ENCODE data around the gene B3GNT8.
"Not testable (repeated sequence)": the region's sequence is repeated elsewhere in the genome, so short reads cannot be mapped to it uniquely, and the experiment has no call there.

B3GNT8 gene

DNA sequence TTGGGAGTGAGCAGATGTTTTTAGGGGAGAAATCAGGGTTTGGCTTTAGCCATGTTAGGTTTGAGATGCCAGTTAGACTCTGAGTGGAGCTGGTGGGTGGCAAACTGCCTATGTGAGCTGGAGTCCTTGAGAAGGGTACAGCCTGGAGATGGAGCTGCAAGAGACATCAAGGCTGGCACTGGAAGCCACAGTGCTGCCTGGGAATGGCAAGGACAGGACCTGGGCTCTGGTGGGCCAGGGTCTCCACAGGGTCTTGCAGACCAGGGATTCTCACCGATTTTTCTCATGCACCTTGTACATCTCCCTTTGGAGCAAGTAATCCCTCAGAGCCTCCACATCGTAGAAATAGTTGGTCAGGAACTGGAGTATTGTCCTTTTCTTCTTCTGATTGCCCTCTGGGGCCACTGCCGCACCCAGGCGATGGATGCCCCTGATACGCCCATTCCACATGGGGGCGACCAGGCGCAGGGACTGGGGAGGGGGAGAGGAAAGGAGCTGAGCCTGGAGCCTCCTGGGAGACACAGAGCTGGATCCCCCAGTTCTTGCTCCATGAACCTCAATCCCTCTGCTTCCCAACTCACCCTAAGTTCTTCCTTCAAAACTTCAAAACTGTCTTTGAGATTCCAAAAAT lies 10.9 kb upstream of the B3GNT8 start:
- no peak for DNase-seq (ENCODE audit: low read depth in 2 of 2)

DNA sequence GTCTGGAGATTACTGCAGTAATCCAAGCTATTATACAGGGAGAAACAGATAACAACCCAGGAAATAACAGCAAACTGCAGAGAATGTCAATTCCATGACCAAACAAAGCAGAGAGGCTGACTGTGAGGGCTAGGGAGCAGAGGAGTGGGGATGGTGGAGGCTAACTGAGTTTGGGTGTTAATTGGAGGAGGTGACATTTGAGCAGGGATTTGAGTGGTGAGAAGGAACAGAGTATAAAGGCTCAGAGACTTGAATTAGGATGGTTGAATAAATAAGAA lies 9.4 kb upstream of the B3GNT8 start:
- DNase-seq (ENCODE audit: low read depth in 2 of 2) = no peak

- no peak for DNase-seq (ENCODE audit: low read depth in 2 of 2)
These were observed 8.9 kb upstream of the B3GNT8 start for GRCh38 chr19:41435936-41436673.

- DNase-seq (ENCODE audit: low read depth in 2 of 2) = not testable (repeated sequence)
These were observed 8.2 kb upstream of the B3GNT8 start for GRCh38 chr19:41435376-41435775.

DNA sequence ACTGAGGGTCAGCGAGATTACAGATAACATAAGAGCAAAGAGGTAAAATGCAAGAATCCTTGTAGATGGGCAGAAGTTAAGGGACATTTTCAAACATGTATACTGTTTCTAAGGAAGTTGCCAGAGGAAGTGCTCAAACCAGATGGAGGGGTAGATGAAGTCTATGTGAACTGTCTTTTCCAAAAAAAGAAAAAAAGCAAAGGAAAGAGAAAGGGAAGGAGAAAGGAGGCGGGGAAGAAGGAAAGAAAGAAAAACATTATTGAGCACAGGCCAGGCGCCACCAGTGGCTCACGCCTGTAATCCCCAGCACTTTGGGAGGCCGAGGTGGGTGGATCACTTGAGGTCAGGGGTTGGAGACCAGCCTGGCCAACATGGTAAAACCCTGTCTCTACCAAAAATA lies 7.3 kb upstream of the B3GNT8 start:
- DNase-seq (ENCODE audit: low read depth in 2 of 2) = no peak

DNA sequence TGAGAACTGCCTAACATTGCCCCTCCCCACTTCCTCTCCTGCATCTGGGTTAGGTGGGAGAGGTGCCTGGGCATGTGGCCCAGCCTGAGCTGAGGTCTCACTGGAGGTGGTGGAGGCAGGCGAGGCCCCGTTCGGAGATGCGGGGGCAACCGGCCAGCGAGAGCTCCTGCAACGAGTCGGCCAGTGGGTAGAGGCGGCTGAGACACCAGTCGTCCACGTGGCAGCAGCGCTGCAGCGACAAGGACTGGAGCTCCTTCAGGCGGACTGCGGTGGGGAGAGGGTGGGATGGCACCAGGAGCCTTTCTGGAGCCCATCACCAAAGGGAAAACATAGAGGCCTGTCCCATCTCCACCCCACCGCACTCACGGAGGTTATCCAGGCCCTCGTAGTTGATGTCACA lies 6.0 kb upstream of the B3GNT8 start:
- no peak for DNase-seq (ENCODE audit: low read depth in 2 of 2)

DNA sequence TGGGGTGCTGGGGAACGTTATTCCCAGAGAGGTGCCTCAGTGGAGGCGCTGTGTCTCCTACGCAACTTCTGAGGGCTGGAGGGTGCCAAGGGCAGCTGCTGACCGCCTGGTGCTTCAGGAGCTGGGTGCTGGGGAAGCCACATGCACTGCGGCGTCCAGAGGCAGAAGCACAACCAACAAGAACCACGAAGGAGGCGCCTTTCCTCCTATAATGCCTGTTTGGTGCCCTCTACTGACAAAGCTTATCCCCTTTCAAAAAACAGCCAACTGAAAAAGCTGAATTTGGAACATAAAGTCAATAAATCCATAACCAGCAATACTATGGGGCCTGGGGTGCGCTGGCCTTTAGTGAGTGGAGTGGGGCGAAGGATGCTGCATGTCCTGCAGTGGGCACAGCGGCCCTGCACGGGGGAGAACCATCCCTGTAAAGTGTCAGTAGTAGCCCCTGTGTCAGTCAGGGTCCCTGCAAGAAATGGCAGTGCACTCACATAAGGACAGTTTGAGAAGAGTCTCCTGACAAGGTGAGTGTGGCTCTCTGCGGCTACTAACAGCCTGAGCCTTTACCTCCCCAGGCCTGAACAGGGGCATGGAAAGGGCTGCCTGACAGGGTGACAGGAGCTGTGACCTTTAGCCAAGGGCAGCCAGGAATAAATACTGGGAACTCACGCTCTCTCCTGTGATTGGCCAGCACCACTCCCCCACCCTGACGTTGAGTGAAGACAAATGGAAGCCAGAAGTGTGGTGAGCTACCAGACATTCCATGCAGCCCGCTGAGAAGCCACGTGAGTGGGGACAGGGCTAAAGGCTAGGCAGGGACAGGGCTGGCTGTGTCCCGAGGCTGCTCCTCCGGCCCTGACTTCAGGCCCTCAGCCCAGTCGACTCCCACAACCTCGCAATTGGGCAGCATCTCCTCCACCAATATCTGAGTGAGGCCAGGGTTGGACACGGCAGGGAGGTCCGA lies 4.5 kb upstream of the B3GNT8 start:
- no peak for DNase-seq (ENCODE audit: low read depth in 2 of 2)

- DNase-seq (ENCODE audit: low read depth in 2 of 2) = no peak
These were observed 3.7 kb upstream of the B3GNT8 start for GRCh38 chr19:41430922-41431321.

GRCh38 chr19:41428481-41428859 lies 1.3 kb upstream of the B3GNT8 start:
- no peak for DNase-seq (ENCODE audit: low read depth in 2 of 2)

DNA sequence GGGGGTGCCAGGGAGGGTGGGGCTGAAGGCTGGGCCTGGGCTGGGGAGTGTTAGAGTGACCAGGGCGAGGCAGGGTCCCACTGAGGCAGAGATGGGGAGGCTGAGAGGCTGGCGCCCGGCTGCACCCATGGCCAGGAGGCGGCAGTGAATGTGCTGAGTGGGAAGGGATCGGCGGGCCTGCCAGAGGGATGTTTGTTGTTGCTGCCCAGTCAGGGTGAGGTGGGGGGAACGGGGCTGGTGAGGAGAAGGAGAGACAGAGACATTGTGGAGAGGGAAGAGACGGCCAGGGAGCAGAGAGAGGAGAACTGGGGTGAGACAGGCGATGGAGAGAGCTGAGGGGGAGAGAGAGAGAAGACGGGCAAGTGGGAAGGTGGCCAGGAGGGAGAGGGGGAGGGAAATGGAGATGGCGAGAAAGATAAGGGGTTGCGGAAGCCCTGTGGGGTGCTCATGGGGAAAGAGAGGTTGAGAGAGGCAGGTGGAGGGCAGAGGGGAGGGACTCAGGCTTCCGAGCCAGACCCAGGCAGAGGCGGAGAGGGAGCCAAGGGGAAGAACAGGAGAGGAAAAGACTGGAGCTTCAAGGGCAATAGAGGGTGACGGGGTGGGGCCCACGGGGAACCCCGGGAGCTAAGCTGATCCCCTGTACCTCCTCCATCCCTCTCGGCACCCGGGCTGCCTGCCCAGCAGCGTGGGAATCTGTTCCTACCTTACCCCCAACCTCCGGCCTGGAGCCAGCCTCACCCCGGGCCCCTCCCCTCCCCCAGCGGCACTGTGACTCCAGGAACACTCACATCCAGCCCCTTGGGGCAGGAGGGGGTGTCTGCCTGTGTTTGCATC lies 690 bp upstream of the B3GNT8 start:
- no peak for DNase-seq (ENCODE audit: low read depth in 2 of 2)

DNA sequence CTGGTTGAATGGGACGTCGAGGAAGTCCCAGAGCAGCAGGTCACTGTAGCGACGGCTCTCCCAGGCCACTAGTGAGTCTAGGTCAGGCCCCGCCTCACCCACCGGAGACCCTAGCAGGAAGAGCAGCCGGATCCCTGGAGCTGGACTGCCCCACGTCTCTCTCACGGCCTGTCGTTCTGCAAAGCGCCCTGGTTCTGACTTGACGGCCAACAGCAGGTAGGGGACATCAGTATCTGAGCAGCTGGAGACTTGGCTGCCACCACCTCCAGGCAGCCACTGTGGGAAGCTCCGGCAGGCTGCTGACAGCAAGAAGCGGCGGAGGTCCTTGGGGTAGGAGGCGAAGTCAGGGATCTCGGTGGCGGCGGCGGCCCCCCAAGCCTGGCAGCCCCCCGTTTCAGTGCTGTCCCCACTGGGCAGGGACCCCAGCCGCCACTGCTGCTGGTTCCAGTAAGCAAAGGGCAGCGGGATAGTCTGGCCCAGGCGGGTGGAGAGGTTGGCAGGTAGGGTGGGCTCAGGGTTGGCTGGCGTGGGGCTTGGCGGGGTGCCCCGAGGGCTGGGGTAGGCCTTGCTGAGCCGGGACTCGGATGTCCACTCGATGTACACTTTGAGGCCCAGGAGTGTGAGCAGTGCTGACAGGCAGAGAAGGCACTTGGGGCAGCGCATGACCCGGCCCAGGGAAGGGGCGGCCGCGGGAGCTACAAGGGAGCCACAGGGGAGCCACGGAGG lies 895 bp downstream of the B3GNT8 start:
- DNase-seq (ENCODE audit: low read depth in 2 of 2) = no peak

GRCh38 chr19:41425174-41426115 lies 1.7 kb downstream of the B3GNT8 start:
- DNase-seq (ENCODE audit: low read depth in 2 of 2) = no peak

DNA sequence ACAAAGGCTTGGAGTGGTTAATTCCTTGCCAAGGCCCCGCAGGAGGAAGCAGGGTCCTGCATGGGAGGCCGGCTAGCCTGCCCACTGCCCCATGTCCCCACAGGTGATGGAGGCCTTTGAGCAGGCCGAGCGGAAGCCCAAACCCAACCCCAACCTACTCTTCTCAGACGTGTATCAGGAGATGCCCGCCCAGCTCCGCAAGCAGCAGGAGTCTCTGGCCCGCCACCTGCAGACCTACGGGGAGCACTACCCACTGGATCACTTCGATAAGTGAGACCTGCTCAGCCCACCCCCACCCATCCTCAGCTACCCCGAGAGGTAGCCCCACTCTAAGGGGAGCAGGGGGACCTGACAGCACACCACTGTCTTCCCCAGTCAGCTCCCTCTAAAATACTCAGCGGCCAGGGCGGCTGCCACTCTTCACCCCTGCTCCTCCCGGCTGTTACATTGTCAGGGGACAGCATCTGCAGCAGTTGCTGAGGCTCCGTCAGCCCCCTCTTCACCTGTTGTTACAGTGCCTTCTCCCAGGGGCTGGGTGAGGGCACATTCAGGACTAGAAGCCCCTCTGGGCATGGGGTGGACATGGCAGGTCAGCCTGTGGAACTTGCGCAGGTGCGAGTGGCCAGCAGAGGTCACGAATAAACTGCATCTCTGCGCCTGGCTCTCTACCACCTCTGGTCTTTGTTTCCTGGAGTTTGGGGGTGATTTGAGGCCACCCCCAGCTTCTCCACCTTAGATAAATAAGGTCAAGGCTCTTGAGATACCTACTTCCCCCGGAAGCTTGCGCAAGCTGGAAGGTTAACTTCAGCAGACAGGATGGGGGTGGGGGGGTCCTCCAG lies 2.6 kb downstream of the B3GNT8 start:
- no peak for DNase-seq (ENCODE audit: low read depth in 2 of 2)

GRCh38 chr19:41422955-41423354 lies 4.2 kb downstream of the B3GNT8 start:
- no peak for DNase-seq (ENCODE audit: low read depth in 2 of 2)

DNA sequence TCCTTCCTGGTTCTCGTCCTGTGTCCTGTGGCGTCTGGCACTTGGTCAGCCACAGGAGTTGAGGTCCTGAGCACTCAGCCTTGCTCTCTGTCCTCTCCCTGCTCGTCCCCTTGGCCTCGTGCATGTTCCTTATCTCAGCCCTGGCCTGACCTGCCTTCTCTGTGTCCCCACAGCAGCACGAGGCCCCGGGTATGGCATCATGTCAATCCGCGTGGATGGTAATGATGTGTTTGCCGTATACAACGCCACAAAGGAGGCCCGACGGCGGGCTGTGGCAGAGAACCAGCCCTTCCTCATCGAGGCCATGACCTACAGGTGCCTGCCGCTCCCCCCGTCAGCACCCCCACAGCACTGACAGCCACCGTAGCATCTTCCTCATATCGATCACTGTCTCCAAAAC lies 4.7 kb downstream of the B3GNT8 start:
- no peak for DNase-seq (ENCODE audit: low read depth in 2 of 2)

DNA sequence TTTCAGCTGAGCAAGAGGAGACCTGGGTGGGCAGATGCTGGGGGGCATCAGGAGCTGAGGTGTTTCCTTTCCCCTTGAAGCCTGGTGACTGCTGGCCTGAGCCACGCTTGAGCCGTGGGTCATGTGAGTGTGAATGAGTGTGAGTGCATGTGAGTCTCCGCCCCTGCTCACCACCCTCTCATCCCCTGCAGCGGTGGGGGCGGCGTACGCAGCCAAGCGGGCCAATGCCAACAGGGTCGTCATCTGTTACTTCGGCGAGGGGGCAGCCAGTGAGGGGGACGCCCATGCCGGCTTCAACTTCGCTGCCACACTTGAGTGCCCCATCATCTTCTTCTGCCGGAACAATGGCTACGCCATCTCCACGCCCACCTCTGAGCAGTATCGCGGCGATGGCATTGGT lies 5.2 kb downstream of the B3GNT8 start:
- DNase-seq (ENCODE audit: low read depth in 2 of 2) = no peak

DNA sequence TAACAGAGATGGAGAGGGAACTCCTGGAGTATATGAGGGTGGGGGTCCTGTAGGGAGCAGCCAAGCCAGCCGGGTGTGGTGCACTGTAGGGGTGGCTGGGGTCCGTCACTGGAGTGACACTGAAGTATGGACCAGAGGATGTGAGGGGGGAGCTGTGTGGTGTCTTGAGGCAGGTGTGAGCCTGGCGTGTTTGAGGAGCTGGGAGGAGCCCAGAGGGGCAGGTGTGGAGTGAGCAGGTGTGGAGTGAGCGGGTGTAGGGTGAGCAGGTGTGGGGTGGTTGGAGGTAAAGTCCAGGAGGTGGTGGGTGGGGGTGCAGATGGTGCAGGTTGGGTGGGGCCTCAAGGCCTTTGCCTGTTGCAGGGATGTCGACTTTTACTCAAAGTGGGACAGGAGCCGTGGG lies 5.9 kb downstream of the B3GNT8 start:
- DNase-seq (ENCODE audit: low read depth in 2 of 2) = no peak

GRCh38 chr19:41420101-41420880 lies 6.9 kb downstream of the B3GNT8 start:
- no peak for DNase-seq (ENCODE audit: low read depth in 2 of 2)
